ENCODE measurements around the gene TINCR. TPM values are rescaled to one million over a fixed set of nuclear protein-coding genes. Genes with fewer than 3 reads are reported as not detected.

Gene TINCR
- polyA plus RNA-seq, 1 donor from 2014 or later = 2.0 TPM

DNA sequence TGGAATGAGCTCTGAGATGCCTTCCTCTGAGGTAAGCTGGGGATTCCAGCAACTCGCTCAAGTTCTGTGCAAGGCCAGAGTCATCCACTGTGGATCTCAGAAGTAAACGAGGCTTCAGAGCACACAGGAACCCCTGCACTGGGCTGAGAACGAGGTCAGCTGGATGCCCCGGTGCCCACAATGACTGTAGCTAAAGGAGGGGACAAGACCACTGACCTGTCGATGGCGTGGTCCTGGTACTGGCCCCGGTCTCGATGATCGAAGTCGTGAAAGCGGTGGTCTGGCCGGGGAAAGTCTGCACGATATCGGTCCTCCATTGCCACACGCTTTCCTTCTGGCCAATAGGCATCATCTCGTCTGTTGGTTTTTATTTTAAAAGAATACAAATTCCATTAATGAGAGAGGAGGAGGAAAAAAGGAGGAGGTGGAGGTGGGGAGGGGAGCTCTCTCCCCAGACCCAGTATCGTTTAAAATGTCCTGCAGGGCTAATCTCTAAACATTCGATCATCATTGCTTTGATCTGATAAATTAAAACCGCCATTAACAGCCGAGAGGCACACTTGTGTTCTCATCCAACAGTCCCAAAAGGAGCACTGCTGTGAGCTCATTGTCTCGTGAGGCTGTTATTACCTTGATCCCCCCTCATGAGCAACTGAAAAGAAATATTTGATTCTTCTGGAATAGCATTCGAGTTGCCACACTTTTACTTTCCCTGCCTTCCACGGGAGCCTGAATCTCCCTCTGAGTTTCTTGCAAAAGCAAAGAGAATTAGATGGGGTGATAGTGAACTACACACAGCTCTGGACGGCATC is 25.0 kb upstream of the TINCR start:
- H3K79me2 ChIP-seq (replicated peaks; ENCODE audit: insufficient read depth, low read length) = no peaks in the 10 kb centered on the region
- no peak overlapping the region for H2AFZ ChIP-seq (ENCODE audit: low read depth, low read length)
- no peak overlapping the region for H3K9ac ChIP-seq (ENCODE audit: low read length)
- H3K9me3 ChIP-seq (ENCODE audit: low read length) = no peaks in the 10 kb centered on the region
- H4K20me1 ChIP-seq (ENCODE audit: insufficient read depth) = no peaks in the 10 kb centered on the region
- H3K27me3 ChIP-seq (ENCODE audit: insufficient read depth, low read depth, low read length) = no peaks in the 10 kb centered on the region
- TF ChIP-seq, protein P1, sequence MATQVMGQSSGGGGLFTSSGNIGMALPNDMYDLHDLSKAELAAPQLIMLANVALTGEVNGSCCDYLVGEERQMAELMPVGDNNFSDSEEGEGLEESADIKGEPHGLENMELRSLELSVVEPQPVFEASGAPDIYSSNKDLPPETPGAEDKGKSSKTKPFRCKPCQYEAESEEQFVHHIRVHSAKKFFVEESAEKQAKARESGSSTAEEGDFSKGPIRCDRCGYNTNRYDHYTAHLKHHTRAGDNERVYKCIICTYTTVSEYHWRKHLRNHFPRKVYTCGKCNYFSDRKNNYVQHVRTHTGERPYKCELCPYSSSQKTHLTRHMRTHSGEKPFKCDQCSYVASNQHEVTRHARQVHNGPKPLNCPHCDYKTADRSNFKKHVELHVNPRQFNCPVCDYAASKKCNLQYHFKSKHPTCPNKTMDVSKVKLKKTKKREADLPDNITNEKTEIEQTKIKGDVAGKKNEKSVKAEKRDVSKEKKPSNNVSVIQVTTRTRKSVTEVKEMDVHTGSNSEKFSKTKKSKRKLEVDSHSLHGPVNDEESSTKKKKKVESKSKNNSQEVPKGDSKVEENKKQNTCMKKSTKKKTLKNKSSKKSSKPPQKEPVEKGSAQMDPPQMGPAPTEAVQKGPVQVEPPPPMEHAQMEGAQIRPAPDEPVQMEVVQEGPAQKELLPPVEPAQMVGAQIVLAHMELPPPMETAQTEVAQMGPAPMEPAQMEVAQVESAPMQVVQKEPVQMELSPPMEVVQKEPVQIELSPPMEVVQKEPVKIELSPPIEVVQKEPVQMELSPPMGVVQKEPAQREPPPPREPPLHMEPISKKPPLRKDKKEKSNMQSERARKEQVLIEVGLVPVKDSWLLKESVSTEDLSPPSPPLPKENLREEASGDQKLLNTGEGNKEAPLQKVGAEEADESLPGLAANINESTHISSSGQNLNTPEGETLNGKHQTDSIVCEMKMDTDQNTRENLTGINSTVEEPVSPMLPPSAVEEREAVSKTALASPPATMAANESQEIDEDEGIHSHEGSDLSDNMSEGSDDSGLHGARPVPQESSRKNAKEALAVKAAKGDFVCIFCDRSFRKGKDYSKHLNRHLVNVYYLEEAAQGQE (IDR thresholded peaks at IDR 0.05; ENCODE audit: borderline replicate concordance) = no peak
- TF ChIP-seq EP300 (conservative IDR thresholded peaks at IDR 0.05; ENCODE audit: poor library complexity, severe bottlenecking) = no peak
- TF ChIP-seq TAF1 (IDR thresholded peaks at IDR 0.05; ENCODE audit: low read depth) = no peak
- no peak for TF ChIP-seq MXI1 (conservative IDR thresholded peaks at IDR 0.05; ENCODE audit: poor library complexity, severe bottlenecking)
- no peak for TF ChIP-seq SMC3 (conservative IDR thresholded peaks at IDR 0.05; ENCODE audit: poor library complexity)
- no peak for TF ChIP-seq EZH2 (IDR thresholded peaks at IDR 0.05; ENCODE audit: borderline replicate concordance, insufficient read depth, low read length, poor library complexity, severe bottlenecking)
- TF ChIP-seq, protein P2, sequence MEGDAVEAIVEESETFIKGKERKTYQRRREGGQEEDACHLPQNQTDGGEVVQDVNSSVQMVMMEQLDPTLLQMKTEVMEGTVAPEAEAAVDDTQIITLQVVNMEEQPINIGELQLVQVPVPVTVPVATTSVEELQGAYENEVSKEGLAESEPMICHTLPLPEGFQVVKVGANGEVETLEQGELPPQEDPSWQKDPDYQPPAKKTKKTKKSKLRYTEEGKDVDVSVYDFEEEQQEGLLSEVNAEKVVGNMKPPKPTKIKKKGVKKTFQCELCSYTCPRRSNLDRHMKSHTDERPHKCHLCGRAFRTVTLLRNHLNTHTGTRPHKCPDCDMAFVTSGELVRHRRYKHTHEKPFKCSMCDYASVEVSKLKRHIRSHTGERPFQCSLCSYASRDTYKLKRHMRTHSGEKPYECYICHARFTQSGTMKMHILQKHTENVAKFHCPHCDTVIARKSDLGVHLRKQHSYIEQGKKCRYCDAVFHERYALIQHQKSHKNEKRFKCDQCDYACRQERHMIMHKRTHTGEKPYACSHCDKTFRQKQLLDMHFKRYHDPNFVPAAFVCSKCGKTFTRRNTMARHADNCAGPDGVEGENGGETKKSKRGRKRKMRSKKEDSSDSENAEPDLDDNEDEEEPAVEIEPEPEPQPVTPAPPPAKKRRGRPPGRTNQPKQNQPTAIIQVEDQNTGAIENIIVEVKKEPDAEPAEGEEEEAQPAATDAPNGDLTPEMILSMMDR (IDR thresholded peaks at IDR 0.05; ENCODE audit: poor library complexity, severe bottlenecking) = no peak
- TF ChIP-seq RAD21 (conservative IDR thresholded peaks at IDR 0.05) = no peak
- TF ChIP-seq POLR2AphosphoS5 (IDR thresholded peaks at IDR 0.05) = no peak
- no peak overlapping the region for H3K27ac ChIP-seq (ENCODE audit: low read length)
- no peaks in the 10 kb centered on the region for H3K36me3 ChIP-seq (ENCODE audit: insufficient read depth, low read length)
- H3F3A ChIP-seq (ENCODE audit: insufficient read depth, low read length, poor library complexity, severe bottlenecking) = no peaks in the 10 kb centered on the region
- no peak overlapping the region for H3K4me3 ChIP-seq (ENCODE audit: low read length)
- H3K9me2 ChIP-seq (ENCODE audit: insufficient read depth, low read length) = no peaks in the 10 kb centered on the region
- H3K4me2 ChIP-seq (ENCODE audit: low read length) = no peak overlapping the region

DNA sequence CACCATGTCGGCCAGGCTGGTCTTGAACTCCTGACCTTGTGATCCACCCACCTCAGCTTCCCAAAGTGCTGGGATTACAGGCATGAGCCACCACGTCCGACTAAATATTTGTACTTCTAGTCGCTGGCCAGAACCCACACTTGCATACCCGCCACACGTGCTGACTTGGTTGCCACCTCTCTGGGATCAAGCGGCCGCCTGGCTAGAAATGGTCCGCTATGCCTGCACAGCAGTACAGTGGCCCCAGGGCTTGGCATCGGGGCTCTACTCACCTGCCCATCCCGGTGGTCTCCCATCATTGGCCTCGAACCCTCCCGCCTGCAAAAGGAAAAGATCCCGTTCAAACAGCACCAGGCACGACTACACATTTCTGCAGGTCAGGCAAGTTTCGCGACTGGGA is 23.7 kb upstream of the TINCR start:
- Histone ChIP-seq H3K36me3 (ENCODE audit: insufficient read depth, low read length) (no peaks in the 10 kb centered on the region), H3K9ac (ENCODE audit: low read length) (no peak overlapping the region), H3K4me2 (ENCODE audit: low read length) (no peak overlapping the region), H3K9me2 (ENCODE audit: insufficient read depth, low read length) (no peaks in the 10 kb centered on the region), H3K27me3 (ENCODE audit: insufficient read depth, low read depth, low read length) (no peaks in the 10 kb centered on the region), H3K4me3 (ENCODE audit: low read length) (no peak overlapping the region), H3K9me3 (ENCODE audit: low read length) (no peaks in the 10 kb centered on the region), H3K27ac (ENCODE audit: low read length) (no peak overlapping the region), H3F3A (ENCODE audit: insufficient read depth, low read length, poor library complexity, severe bottlenecking) (no peaks in the 10 kb centered on the region), H2AFZ (ENCODE audit: low read depth, low read length) (no peak overlapping the region), H3K79me2 (replicated peaks; ENCODE audit: insufficient read depth, low read length) (no peaks in the 10 kb centered on the region), H4K20me1 (ENCODE audit: insufficient read depth) (no peaks in the 10 kb centered on the region)
- TF ChIP-seq EP300 (conservative IDR thresholded peaks at IDR 0.05; ENCODE audit: poor library complexity, severe bottlenecking) (no peak), TAF1 (IDR thresholded peaks at IDR 0.05; ENCODE audit: low read depth) (no peak), SMC3 (conservative IDR thresholded peaks at IDR 0.05; ENCODE audit: poor library complexity) (no peak), POLR2AphosphoS5 (IDR thresholded peaks at IDR 0.05) (no peak), MXI1 (conservative IDR thresholded peaks at IDR 0.05; ENCODE audit: poor library complexity, severe bottlenecking) (no peak), RAD21 (conservative IDR thresholded peaks at IDR 0.05) (no peak), EZH2 (IDR thresholded peaks at IDR 0.05; ENCODE audit: borderline replicate concordance, insufficient read depth, low read length, poor library complexity, severe bottlenecking) (no peak)
- TF ChIP-seq, protein P2 (IDR thresholded peaks at IDR 0.05; ENCODE audit: poor library complexity, severe bottlenecking) = no peak
- TF ChIP-seq, protein P1 (IDR thresholded peaks at IDR 0.05; ENCODE audit: borderline replicate concordance) = no peak

Data from neural cell (in vitro differentiated cells).